PC-9 (cell line): ENCODE data around the gene TPSG1.
"Not testable (repeated sequence)": the region's sequence is repeated elsewhere in the genome, so short reads cannot be mapped to it uniquely, and the experiment has no call there.

Experiments
- EZH2 ChIP-seq: fragments of 200-600 bp; sonication (generic); IDR thresholded peaks from 2 replicates; pipeline ENCODE4 v1.8.0; 2017; ENCODE audit warnings: antibody characterized with exemption, low read depth
- TF ChIP-seq, protein P1 (sequence below): fragments of 200-600 bp; sonication (generic); conservative IDR thresholded peaks from 2 replicates; pipeline ENCODE4 v1.6.1; 2017; ENCODE audit warnings: mixed run types, antibody characterized with exemption, mild to moderate bottlenecking, moderate library complexity

DNA sequence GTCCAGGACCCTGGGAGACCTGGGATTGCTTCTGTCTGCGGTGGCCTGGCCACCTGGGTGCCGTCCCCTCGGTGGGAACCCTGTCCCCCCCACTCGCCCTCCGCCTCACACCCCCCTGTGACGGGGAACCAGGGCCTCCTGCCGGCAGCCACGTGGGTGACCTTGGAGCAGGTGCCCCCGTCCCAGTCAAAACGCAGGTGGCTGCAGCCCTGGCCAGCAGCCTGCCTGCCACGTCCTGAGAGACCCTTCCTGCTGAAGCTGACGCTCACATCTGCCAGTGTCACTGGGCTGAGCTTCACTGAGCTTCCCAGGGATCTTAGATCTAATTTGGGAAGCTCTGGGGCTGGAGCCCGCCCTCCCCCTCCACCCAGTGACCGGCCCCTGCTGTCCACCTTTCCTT, 1.6 kb upstream of the TPSG1 start:
- TF ChIP-seq, protein P1, sequence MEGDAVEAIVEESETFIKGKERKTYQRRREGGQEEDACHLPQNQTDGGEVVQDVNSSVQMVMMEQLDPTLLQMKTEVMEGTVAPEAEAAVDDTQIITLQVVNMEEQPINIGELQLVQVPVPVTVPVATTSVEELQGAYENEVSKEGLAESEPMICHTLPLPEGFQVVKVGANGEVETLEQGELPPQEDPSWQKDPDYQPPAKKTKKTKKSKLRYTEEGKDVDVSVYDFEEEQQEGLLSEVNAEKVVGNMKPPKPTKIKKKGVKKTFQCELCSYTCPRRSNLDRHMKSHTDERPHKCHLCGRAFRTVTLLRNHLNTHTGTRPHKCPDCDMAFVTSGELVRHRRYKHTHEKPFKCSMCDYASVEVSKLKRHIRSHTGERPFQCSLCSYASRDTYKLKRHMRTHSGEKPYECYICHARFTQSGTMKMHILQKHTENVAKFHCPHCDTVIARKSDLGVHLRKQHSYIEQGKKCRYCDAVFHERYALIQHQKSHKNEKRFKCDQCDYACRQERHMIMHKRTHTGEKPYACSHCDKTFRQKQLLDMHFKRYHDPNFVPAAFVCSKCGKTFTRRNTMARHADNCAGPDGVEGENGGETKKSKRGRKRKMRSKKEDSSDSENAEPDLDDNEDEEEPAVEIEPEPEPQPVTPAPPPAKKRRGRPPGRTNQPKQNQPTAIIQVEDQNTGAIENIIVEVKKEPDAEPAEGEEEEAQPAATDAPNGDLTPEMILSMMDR, result not testable (repeated sequence)
- not testable (repeated sequence) for TF ChIP-seq EZH2
